Chondrocyte (in vitro differentiated cells): ENCODE results near the gene ASB15. TPM values are rescaled to one million over a fixed set of nuclear protein-coding genes. Genes with fewer than 3 reads are reported as not detected.

Source experiments
- DNase-seq: peaks from one replicate; pipeline ENCODE4 v3.0.0; 2021; ENCODE audit warnings: mixed read lengths, low spot score
- H3K27ac Mint-ChIP-seq: one replicate; pipeline ENCODE4 v1.8.0; 2021; ENCODE audit warnings: mild to moderate bottlenecking, moderate library complexity, mixed read lengths; ENCODE audit not compliant: unreplicated experiment
- H3K27me3 Mint-ChIP-seq: 2 replicates; pipeline ENCODE4 v1.8.0; 2021; ENCODE audit warnings: low read depth, mixed read lengths
- H3K36me3 Mint-ChIP-seq: 2 replicates; pipeline ENCODE4 v1.8.0; 2021; ENCODE audit warnings: low read depth, mixed read lengths
- H3K4me1 Mint-ChIP-seq: 2 replicates; pipeline ENCODE4 v1.8.0; 2021; ENCODE audit warnings: low read depth, mild to moderate bottlenecking, mixed read lengths
- H3K4me3 Mint-ChIP-seq: one replicate; pipeline ENCODE4 v1.8.0; 2021; ENCODE audit warnings: mild to moderate bottlenecking, moderate library complexity, mixed read lengths; ENCODE audit not compliant: unreplicated experiment
- H3K9me3 Mint-ChIP-seq: 2 replicates; pipeline ENCODE4 v1.8.0; 2021; ENCODE audit warnings: low read depth, mixed read lengths
- total RNA-seq: library from RNA; stranded (reverse); gene quantifications from 3 replicates; pipeline ENCODE4 v1.2.1, GENCODE V29; 2021
- TF ChIP-seq, protein P1 (sequence below): fragments of 200-600 bp; sonication (generic); IDR thresholded peaks from 2 replicates; pipeline ENCODE4 v1.5.0; 2021; ENCODE audit warnings: antibody characterized with exemption, mild to moderate bottlenecking, moderate library complexity

ASB15 gene
- total RNA-seq, 1 donor from 2014 or later: not detected

DNA sequence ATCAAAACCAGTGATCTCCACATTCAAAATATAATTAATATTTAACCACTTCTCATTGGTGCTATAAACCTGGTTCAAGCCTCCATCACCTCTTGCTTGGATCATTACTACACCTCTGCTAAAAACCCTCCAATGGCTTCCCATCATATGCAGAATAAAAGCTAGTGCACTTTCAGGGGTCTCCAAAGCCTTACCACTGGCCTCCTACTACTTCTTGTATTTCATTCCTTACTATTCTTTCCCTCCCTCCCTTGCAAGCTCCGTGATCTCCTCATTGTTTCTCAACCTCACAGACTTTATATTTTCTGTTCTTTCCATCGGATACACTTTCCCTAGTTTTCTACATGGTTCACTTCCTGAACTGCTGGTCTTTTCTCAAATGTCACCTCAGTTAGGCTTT lies 85.5 kb downstream of the ASB15 start:
- peaks cover 4% of the 10 kb centered on the region for H3K4me1 Mint-ChIP-seq
- TF ChIP-seq, protein P1, sequence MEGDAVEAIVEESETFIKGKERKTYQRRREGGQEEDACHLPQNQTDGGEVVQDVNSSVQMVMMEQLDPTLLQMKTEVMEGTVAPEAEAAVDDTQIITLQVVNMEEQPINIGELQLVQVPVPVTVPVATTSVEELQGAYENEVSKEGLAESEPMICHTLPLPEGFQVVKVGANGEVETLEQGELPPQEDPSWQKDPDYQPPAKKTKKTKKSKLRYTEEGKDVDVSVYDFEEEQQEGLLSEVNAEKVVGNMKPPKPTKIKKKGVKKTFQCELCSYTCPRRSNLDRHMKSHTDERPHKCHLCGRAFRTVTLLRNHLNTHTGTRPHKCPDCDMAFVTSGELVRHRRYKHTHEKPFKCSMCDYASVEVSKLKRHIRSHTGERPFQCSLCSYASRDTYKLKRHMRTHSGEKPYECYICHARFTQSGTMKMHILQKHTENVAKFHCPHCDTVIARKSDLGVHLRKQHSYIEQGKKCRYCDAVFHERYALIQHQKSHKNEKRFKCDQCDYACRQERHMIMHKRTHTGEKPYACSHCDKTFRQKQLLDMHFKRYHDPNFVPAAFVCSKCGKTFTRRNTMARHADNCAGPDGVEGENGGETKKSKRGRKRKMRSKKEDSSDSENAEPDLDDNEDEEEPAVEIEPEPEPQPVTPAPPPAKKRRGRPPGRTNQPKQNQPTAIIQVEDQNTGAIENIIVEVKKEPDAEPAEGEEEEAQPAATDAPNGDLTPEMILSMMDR: no peak
- H3K27me3 Mint-ChIP-seq: no peaks in the 10 kb centered on the region
- H3K4me3 Mint-ChIP-seq: no peak overlapping the region
- no peak for DNase-seq
- no peak overlapping the region for H3K27ac Mint-ChIP-seq
- no peaks in the 10 kb centered on the region for H3K9me3 Mint-ChIP-seq
- peaks cover 9% of the 10 kb centered on the region for H3K36me3 Mint-ChIP-seq

DNA sequence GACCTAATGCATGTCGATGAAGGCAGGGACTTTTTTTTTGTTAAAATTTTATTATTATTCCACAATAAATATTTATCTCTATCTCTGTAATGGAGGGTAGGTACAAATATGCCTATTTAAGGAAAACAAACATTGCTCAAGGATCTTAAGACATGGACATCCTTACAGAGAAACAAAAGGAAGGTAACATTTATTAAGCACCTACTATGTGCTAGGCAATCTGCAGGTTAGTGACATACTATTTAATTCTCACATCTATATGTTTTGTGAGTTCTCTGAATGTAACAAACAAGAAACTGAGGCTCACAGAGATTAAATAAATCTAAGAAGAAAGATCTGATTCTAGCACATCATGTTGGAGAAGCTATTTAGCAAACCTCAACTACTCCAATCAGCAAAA lies 86.1 kb downstream of the ASB15 start:
- no peak for DNase-seq
- no peaks in the 10 kb centered on the region for H3K9me3 Mint-ChIP-seq
- TF ChIP-seq, protein P1: no peak
- H3K4me3 Mint-ChIP-seq: no peak overlapping the region
- H3K27ac Mint-ChIP-seq: no peak overlapping the region
- peaks cover 14% of the 10 kb centered on the region for H3K36me3 Mint-ChIP-seq
- H3K4me1 Mint-ChIP-seq: peaks cover 4% of the 10 kb centered on the region
- no peaks in the 10 kb centered on the region for H3K27me3 Mint-ChIP-seq

Other genes with a start within 250 kb of the ASB15 start
- 0.36 to 1.2 TPM (median 0.37 TPM) in 3 replicates for gene IQUB, start 67.2 kb upstream of the ASB15 start, total RNA-seq
- gene NDUFA5, start 44.0 kb upstream of the ASB15 start, total RNA-seq: 46.4 to 78.1 TPM (median 52.3 TPM) in 3 replicates
- not detected in 3 replicates for gene LMOD2, start 54.0 kb downstream of the ASB15 start, total RNA-seq
- gene WASL, start 147.2 kb downstream of the ASB15 start, total RNA-seq: 24.1 to 35.5 TPM (median 34.2 TPM) in 3 replicates
- gene HYAL4, start 243.3 kb downstream of the ASB15 start, total RNA-seq: not detected in 3 replicates